Measurements from ENCODE around the gene LRIG2.
"Not testable (repeated sequence)": the region's sequence is repeated elsewhere in the genome, so short reads cannot be mapped to it uniquely, and the experiment has no call there.

DNA sequence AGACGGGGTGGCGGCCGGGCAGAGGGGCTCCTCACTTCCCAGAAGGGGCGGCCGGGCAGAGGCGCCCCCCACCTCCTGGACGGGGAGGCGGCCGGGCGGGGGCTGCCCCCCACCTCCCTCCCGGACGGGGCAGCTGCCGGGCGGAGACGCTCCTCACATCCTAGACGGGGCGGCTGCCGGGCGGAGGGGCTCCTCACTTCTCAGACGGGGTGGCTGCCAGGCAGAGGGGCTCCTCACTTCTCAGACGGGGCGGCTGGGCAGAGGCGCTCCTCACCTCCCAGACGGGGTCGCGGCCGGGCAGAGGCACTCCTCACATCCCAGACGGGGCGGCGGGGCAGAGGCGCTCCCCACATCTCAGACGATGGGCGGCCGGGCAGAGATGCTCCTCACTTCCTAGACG, 9.5 kb upstream of the LRIG2 start:
- TF ChIP-seq CTCF (IDR thresholded peaks at IDR 0.05; ENCODE audit: low read length); EZH2 (IDR thresholded peaks at IDR 0.05; ENCODE audit: borderline replicate concordance, low read length): not testable (repeated sequence)

All from OCI-LY1 (cell line).